WI38 (cell line): ENCODE measurements around the gene HAAO.

ENCODE experiments used
- H3K4me3 ChIP-seq: 2 replicates; pipeline ENCODE4 v1.5.1; 2011; ENCODE audit warnings: low read depth, mild to moderate bottlenecking, control low read depth, low read length
- CTCF ChIP-seq: IDR thresholded peaks from 2 replicates; pipeline ENCODE4 v1.5.1; 2012; ENCODE audit warnings: low read depth, mild to moderate bottlenecking, control low read depth, low read length

The HAAO gene

GRCh38 chr2:42797281-42797680 is 4.9 kb upstream of the HAAO start:
- no peak overlapping the region for H3K4me3 ChIP-seq
- TF ChIP-seq CTCF = no peak

GRCh38 chr2:42796427-42797248 is 4.3 kb upstream of the HAAO start:
- TF ChIP-seq CTCF = no peak
- no peak overlapping the region for H3K4me3 ChIP-seq

- no peak for TF ChIP-seq CTCF
- no peak overlapping the region for H3K4me3 ChIP-seq
Observed at GRCh38 chr2:42795841-42796301, 3.5 kb upstream of the HAAO start.

- TF ChIP-seq CTCF = no peak
- H3K4me3 ChIP-seq = no peak overlapping the region
Observed at GRCh38 chr2:42795275-42795674, 2.9 kb upstream of the HAAO start.

GRCh38 chr2:42794271-42795046 is 2.1 kb upstream of the HAAO start:
- no peak overlapping the region for H3K4me3 ChIP-seq
- TF ChIP-seq CTCF = no peak

GRCh38 chr2:42793334-42794270 is 1.2 kb upstream of the HAAO start:
- no peak for TF ChIP-seq CTCF
- no peak overlapping the region for H3K4me3 ChIP-seq
